ENCODE data around the gene ABCF2.

The ABCF2 gene

GRCh38 chr7:151273651-151274390 is 46.8 kb upstream of the ABCF2 start:
- Histone ChIP-seq H3K4me2 (no peak overlapping the region), H3K9ac (no peak overlapping the region), H3K27me3 (ENCODE audit: insufficient read depth, low read depth) (peaks cover 8% of the 10 kb centered on the region; the same call in 1 of the 2 replicates), H2AFZ (ENCODE audit: low read depth) (no peak overlapping the region), H3K36me3 (ENCODE audit: insufficient read depth) (no peaks in the 10 kb centered on the region), H3K4me3 (IDR thresholded peaks at IDR 0.05; ENCODE audit: insufficient read depth, low read depth, low read length) (no peak overlapping the region), H3K27ac (no peak overlapping the region), H3K4me1 (ENCODE audit: low read depth, poor library complexity, severe bottlenecking) (no peaks in the 10 kb centered on the region), H4K20me1 (ENCODE audit: insufficient read depth) (no peaks in the 10 kb centered on the region), H3K79me2 (ENCODE audit: insufficient read depth, low read depth) (no peaks in the 10 kb centered on the region)
- TF ChIP-seq CTCF (conservative IDR thresholded peaks at IDR 0.05; ENCODE audit: low read depth, low read length): no peak

GRCh38 chr7:151272877-151273276 is 45.9 kb upstream of the ABCF2 start:
- H2AFZ ChIP-seq (ENCODE audit: low read depth): no peak overlapping the region
- H3K9ac ChIP-seq: no peak overlapping the region
- no peak overlapping the region for H3K27ac ChIP-seq
- H3K36me3 ChIP-seq (ENCODE audit: insufficient read depth): no peaks in the 10 kb centered on the region
- no peak overlapping the region for H3K4me3 ChIP-seq (IDR thresholded peaks at IDR 0.05; ENCODE audit: insufficient read depth, low read depth, low read length)
- H3K4me1 ChIP-seq (ENCODE audit: low read depth, poor library complexity, severe bottlenecking): no peaks in the 10 kb centered on the region
- H3K79me2 ChIP-seq (ENCODE audit: insufficient read depth, low read depth): no peaks in the 10 kb centered on the region
- no peak for TF ChIP-seq CTCF (conservative IDR thresholded peaks at IDR 0.05; ENCODE audit: low read depth, low read length)
- peaks cover 8% of the 10 kb centered on the region; the same call in 1 of the 2 replicates for H3K27me3 ChIP-seq (ENCODE audit: insufficient read depth, low read depth)
- no peak overlapping the region for H3K4me2 ChIP-seq
- no peaks in the 10 kb centered on the region for H4K20me1 ChIP-seq (ENCODE audit: insufficient read depth)

- H3K27me3 ChIP-seq (ENCODE audit: insufficient read depth, low read depth): peaks cover 8% of the 10 kb centered on the region; the same call in 1 of the 2 replicates
- no peaks in the 10 kb centered on the region for H3K4me1 ChIP-seq (ENCODE audit: low read depth, poor library complexity, severe bottlenecking)
- H3K27ac ChIP-seq: no peak overlapping the region
- H3K4me2 ChIP-seq: no peak overlapping the region
- H3K9ac ChIP-seq: no peak overlapping the region
- no peaks in the 10 kb centered on the region for H4K20me1 ChIP-seq (ENCODE audit: insufficient read depth)
- no peak for TF ChIP-seq CTCF (conservative IDR thresholded peaks at IDR 0.05; ENCODE audit: low read depth, low read length)
- no peaks in the 10 kb centered on the region for H3K36me3 ChIP-seq (ENCODE audit: insufficient read depth)
- H3K4me3 ChIP-seq (IDR thresholded peaks at IDR 0.05; ENCODE audit: insufficient read depth, low read depth, low read length): no peak overlapping the region
- no peaks in the 10 kb centered on the region for H3K79me2 ChIP-seq (ENCODE audit: insufficient read depth, low read depth)
- no peak overlapping the region for H2AFZ ChIP-seq (ENCODE audit: low read depth)
These were observed 45.4 kb upstream of the ABCF2 start for GRCh38 chr7:151272405-151272804.

GRCh38 chr7:151271699-151272355 is 44.8 kb upstream of the ABCF2 start:
- no peak overlapping the region for H2AFZ ChIP-seq (ENCODE audit: low read depth)
- H3K4me3 ChIP-seq (IDR thresholded peaks at IDR 0.05; ENCODE audit: insufficient read depth, low read depth, low read length): no peak overlapping the region
- no peak overlapping the region for H3K4me2 ChIP-seq
- H3K79me2 ChIP-seq (ENCODE audit: insufficient read depth, low read depth): no peaks in the 10 kb centered on the region
- H4K20me1 ChIP-seq (ENCODE audit: insufficient read depth): no peaks in the 10 kb centered on the region
- H3K9ac ChIP-seq: no peak overlapping the region
- no peak overlapping the region for H3K27ac ChIP-seq
- TF ChIP-seq CTCF (conservative IDR thresholded peaks at IDR 0.05; ENCODE audit: low read depth, low read length): no peak
- H3K36me3 ChIP-seq (ENCODE audit: insufficient read depth): no peaks in the 10 kb centered on the region
- H3K27me3 ChIP-seq (ENCODE audit: insufficient read depth, low read depth): peaks cover 8% of the 10 kb centered on the region; the same call in 1 of the 2 replicates
- H3K4me1 ChIP-seq (ENCODE audit: low read depth, poor library complexity, severe bottlenecking): no peaks in the 10 kb centered on the region
